ENCODE measurements around the gene TRPM2.

- TF ChIP-seq ZFX (IDR thresholded peaks at IDR 0.05; ENCODE audit: borderline replicate concordance) (no peak), CTCF (IDR thresholded peaks at IDR 0.05) (no peak)
These were observed 28.5 kb downstream of the TRPM2 start for GRCh38 chr21:44381874-44382273.
